ENCODE measurements around the gene GSC2. TPM values are rescaled to one million over a fixed set of nuclear protein-coding genes. Genes with fewer than 3 reads are reported as not detected.

Gene GSC2
- total and polyA plus RNA-seq, 9 of the 15 experiments (the other 6 are each of a cell fraction or from before 2014, with no cell fraction given), result not detected

GRCh38 chr22:19176732-19177131 lies 26.6 kb upstream of the GSC2 start (continued):
- TF ChIP-seq TFAP4 (CRISPR knock-in tag; IDR thresholded peaks at IDR 0.05; ENCODE audit: borderline replicate concordance) (no peak), DIDO1 (tag; IDR thresholded peaks at IDR 0.05; ENCODE audit: low read depth) (no peak), EZH2 (IDR thresholded peaks at IDR 0.05; ENCODE audit: borderline replicate concordance, low read depth, low read length) (no peak), RBM17 (IDR thresholded peaks at IDR 0.05; ENCODE audit: borderline replicate concordance, low read depth, low read length) (no peak), ZNF311 (CRISPR knock-in tag; IDR thresholded peaks at IDR 0.05) (no peak), IRF9 (tag; IDR thresholded peaks at IDR 0.05) (no peak), POLR2A (conservative IDR thresholded peaks at IDR 0.05) (no peak), ZFP91 (CRISPR knock-in tag; IDR thresholded peaks at IDR 0.05) (no peak), STAT6 (CRISPR knock-in tag; IDR thresholded peaks at IDR 0.05) (no peak; the same call in 1 of the 2 replicates), HINFP (tag; conservative IDR thresholded peaks at IDR 0.05; ENCODE audit: low read depth) (no peak), IFI16 (CRISPR knock-in tag; IDR thresholded peaks at IDR 0.05) (no peak), CBFB (CRISPR knock-in tag; IDR thresholded peaks at IDR 0.05) (no peak), ZNF518B (CRISPR knock-in tag; IDR thresholded peaks at IDR 0.05) (no peak), TAF1 (IDR thresholded peaks at IDR 0.05; ENCODE audit: control insufficient read depth, extremely low read depth, insufficient read depth, low read length, severe bottlenecking) (no peak), BRD9 (IDR thresholded peaks at IDR 0.05; ENCODE audit: low read depth, partially characterized antibody) (no peak)

All from K562 (cell line).